ENCODE data around the gene COL3A1.

COL3A1 gene

DNA sequence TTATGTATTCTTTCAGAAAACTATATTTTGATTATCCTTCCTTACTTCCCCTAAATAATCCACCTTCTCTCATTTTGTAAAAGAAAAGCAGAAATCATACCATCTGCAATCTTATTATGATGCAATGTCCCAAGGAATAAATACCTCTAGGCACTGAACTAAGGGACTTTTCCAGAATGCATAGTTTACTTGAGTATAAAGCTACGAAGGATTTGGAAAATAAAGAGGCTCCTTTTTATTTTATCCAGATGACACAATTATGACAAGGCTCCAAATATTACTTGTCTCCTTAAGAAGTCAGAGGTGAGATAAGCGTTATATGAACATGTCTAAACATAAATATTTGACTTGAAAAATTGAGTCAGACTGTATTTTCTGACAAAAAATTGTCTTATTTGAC lies 72.1 kb downstream of the COL3A1 start:
- H3K4me1 Mint-ChIP-seq = peaks cover 18% of the 10 kb centered on the region
- H3K27ac Mint-ChIP-seq = no peak overlapping the region
- H3K27me3 Mint-ChIP-seq (ENCODE audit: low read depth) = no peaks in the 10 kb centered on the region
- no peaks in the 10 kb centered on the region for H3K9me3 Mint-ChIP-seq
- no peak overlapping the region for H3K4me3 Mint-ChIP-seq
- peaks cover 41% of the 10 kb centered on the region for H3K36me3 Mint-ChIP-seq (ENCODE audit: low read depth)
- TF ChIP-seq, protein P1, sequence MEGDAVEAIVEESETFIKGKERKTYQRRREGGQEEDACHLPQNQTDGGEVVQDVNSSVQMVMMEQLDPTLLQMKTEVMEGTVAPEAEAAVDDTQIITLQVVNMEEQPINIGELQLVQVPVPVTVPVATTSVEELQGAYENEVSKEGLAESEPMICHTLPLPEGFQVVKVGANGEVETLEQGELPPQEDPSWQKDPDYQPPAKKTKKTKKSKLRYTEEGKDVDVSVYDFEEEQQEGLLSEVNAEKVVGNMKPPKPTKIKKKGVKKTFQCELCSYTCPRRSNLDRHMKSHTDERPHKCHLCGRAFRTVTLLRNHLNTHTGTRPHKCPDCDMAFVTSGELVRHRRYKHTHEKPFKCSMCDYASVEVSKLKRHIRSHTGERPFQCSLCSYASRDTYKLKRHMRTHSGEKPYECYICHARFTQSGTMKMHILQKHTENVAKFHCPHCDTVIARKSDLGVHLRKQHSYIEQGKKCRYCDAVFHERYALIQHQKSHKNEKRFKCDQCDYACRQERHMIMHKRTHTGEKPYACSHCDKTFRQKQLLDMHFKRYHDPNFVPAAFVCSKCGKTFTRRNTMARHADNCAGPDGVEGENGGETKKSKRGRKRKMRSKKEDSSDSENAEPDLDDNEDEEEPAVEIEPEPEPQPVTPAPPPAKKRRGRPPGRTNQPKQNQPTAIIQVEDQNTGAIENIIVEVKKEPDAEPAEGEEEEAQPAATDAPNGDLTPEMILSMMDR (IDR thresholded peaks at IDR 0.05; ENCODE audit: unreplicated experiment in 3 of 3) = no peak

DNA sequence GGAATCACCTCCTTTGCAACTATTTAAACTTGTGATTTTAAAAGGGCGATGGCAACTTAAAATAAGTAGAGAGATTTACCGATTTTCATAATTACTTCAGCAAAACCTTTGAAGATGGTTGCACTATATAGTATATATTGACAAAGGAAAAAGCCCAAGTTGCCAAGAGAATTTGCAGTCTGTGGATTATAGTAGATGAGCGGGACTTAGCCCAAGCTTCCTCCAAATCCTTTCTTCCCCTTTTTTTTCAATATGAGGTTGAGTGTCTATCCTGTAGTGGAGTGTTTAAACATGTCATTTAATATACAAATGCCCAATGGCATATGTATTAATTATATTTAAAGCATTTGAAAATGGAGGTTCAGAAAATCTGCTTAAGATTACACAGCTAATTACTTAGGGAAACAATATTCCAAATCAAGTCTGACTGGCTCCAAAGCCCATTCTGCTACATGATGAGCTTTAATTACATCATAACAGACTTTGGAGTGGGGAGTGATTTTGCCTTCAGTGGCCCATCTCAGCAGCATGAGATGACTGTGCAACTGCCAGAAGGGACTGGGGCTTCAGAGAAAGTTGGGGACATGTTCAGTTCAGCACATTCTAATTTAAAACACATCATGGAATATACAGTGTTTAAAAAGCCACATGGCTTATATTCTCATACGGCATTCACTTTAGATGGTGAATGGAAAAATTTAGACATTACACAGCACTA lies 73.2 kb downstream of the COL3A1 start:
- peaks cover 18% of the 10 kb centered on the region for H3K4me1 Mint-ChIP-seq
- H3K36me3 Mint-ChIP-seq (ENCODE audit: low read depth) = peaks cover 40% of the 10 kb centered on the region
- no peaks in the 10 kb centered on the region for H3K27me3 Mint-ChIP-seq (ENCODE audit: low read depth)
- H3K9me3 Mint-ChIP-seq = no peaks in the 10 kb centered on the region
- H3K27ac Mint-ChIP-seq = no peak overlapping the region
- TF ChIP-seq, protein P1 (IDR thresholded peaks at IDR 0.05; ENCODE audit: unreplicated experiment in 3 of 3) = no peak
- H3K4me3 Mint-ChIP-seq = no peak overlapping the region

DNA sequence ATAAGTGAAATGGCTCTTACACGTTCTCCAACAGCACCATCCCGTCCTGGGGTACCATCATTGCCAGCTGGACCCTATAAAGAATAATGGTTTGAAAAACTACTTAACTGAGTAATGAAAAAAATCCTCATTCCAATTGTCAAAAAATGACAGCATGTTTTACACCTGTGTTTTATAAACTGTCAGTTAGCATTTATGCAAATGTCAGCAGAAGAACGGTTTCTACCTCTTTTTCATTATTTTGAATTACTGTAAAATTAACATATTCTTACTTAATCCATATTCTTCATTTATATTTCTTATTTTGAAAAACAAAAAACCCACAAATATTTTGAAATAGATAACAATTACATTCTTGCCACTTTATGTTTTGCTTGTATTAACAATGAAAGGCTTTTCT lies 74.0 kb downstream of the COL3A1 start:
- H3K27ac Mint-ChIP-seq = no peak overlapping the region
- H3K4me3 Mint-ChIP-seq = no peak overlapping the region
- TF ChIP-seq, protein P1 (IDR thresholded peaks at IDR 0.05; ENCODE audit: unreplicated experiment in 3 of 3) = no peak
- no peaks in the 10 kb centered on the region for H3K9me3 Mint-ChIP-seq
- H3K4me1 Mint-ChIP-seq = peaks cover 18% of the 10 kb centered on the region
- peaks cover 36% of the 10 kb centered on the region for H3K36me3 Mint-ChIP-seq (ENCODE audit: low read depth)
- H3K27me3 Mint-ChIP-seq (ENCODE audit: low read depth) = no peaks in the 10 kb centered on the region

DNA sequence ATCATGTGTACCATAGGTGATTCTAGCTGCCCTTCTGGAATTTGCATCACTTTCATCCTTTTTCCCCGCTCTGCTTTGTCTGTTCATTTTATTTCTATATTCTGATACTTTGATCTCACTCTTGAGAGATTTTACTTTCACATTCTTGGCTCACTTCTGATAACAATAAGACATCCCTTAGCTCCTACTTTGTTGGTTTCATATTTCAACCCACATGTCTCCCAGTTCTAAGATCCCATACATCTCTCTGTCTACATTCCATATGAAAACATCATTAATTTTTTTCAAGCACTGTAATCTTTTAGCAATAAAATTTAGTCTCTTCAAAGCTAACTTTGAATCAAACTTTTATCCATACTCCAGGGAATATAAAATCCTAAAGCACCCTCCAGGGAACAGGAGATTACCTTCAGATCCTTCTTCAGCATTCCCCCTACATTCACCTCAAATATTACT lies 75.6 kb downstream of the COL3A1 start:
- Mint-ChIP-seq H3K4me1 (peaks cover 23% of the 10 kb centered on the region), H3K27ac (peak overlapping the region; percentile 67 to 85 (median 83)), H3K4me3 (peak overlapping the region in 1 of 3 experiments; percentile 40), H3K9me3 (no peaks in the 10 kb centered on the region), H3K36me3 (ENCODE audit: low read depth) (peaks cover 36% of the 10 kb centered on the region), H3K27me3 (ENCODE audit: low read depth) (no peaks in the 10 kb centered on the region)
- TF ChIP-seq, protein P1 (IDR thresholded peaks at IDR 0.05; ENCODE audit: unreplicated experiment in 3 of 3) = no peak

DNA sequence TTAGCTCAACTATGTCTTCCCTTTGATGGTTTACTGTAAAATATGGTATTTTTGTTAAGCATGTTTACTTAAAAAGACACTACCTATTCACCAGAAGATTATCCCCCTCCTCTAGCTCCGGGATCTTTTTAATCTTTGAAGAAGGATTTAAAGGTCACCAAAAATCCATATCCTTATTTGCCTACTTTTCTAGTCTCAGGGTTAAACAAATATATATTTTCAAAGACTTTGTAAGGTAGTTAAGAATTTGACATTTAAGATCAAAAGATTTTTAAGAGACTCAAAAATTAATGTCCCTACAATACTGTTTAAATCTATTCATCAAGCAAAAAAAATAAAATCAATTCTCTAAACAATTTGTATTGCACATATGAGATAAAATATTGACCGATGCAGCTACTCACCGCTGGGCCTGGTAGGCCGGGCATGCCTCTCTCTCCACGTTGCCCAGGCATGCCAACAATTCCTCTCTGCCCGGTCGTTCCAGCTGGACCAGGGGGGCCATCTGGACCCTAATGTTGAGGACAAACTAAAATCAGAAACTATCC lies 76.1 kb downstream of the COL3A1 start:
- H3K9me3 Mint-ChIP-seq = no peaks in the 10 kb centered on the region
- TF ChIP-seq, protein P1 (IDR thresholded peaks at IDR 0.05; ENCODE audit: unreplicated experiment in 3 of 3) = no peak

More for the DNA sequence above, 76.1 kb downstream of the COL3A1 start:
- peaks cover 36% of the 10 kb centered on the region for H3K36me3 Mint-ChIP-seq (ENCODE audit: low read depth)
- H3K27me3 Mint-ChIP-seq (ENCODE audit: low read depth) = no peaks in the 10 kb centered on the region
- H3K4me3 Mint-ChIP-seq = no peak overlapping the region
- peak overlapping the region; percentile 81 to 85 (median 83) for H3K27ac Mint-ChIP-seq
- H3K4me1 Mint-ChIP-seq = peaks cover 23% of the 10 kb centered on the region
